Femur (tissue), 1 donor: ENCODE measurements around the gene MYO7B.

Experiments used
- DNase-seq: peaks from one replicate; pipeline ENCODE4 v3.0.0-alpha.2; 2017

Gene MYO7B

GRCh38 chr2:127665267-127665893, 129.9 kb downstream of the MYO7B start:
- DNase-seq: no peak

- DNase-seq: no peak
These were observed 133.6 kb downstream of the MYO7B start for GRCh38 chr2:127669056-127669455.

- DNase-seq: no peak
These were observed 134.8 kb downstream of the MYO7B start for GRCh38 chr2:127670055-127670956.

- no peak for DNase-seq
These were observed 135.4 kb downstream of the MYO7B start for GRCh38 chr2:127670957-127671290.

GRCh38 chr2:127671557-127672302, 136.2 kb downstream of the MYO7B start:
- no peak for DNase-seq

GRCh38 chr2:127672341-127673224, 137.1 kb downstream of the MYO7B start:
- no peak for DNase-seq

- DNase-seq: no peak
These were observed 138.0 kb downstream of the MYO7B start for GRCh38 chr2:127673291-127674069.

GRCh38 chr2:127674241-127675209, 139.0 kb downstream of the MYO7B start:
- DNase-seq: no peak

- no peak for DNase-seq
These were observed 140.1 kb downstream of the MYO7B start, which contains the start of gene LIMS2 for GRCh38 chr2:127675331-127676261. TSS of gene LIMS2 (minus strand) at chr2:127675530. CDS start at chr2:127675024, 506 bp downstream.

GRCh38 chr2:127676906-127677305, 141.4 kb downstream of the MYO7B start:
- no peak for DNase-seq

- DNase-seq: no peak
These were observed 143.0 kb downstream of the MYO7B start for GRCh38 chr2:127678531-127678930.

- no peak for DNase-seq
These were observed 143.5 kb downstream of the MYO7B start for GRCh38 chr2:127678991-127679390.

- DNase-seq: no peak
These were observed 144.3 kb downstream of the MYO7B start for GRCh38 chr2:127679680-127680361.

GRCh38 chr2:127680706-127681287, 145.3 kb downstream of the MYO7B start:
- DNase-seq: no peak

GRCh38 chr2:127681288-127681804, 145.9 kb downstream of the MYO7B start:
- DNase-seq: no peak

- DNase-seq: no peak
These were observed 146.7 kb downstream of the MYO7B start for GRCh38 chr2:127681976-127682857.

GRCh38 chr2:127683056-127683455, 147.6 kb downstream of the MYO7B start:
- no peak for DNase-seq
